DND-41 (cell line): ENCODE measurements around the gene MCC.

Experiments used
- CTCF ChIP-seq: IDR thresholded peaks from 2 replicates; pipeline ENCODE4 v1.5.1; 2012; ENCODE audit warnings: borderline replicate concordance, low read length, moderate library complexity, mild to moderate bottlenecking; ENCODE audit not compliant: poor library complexity, severe bottlenecking; ENCODE audit errors: extremely low read depth
- EZH2 ChIP-seq: IDR thresholded peaks from 3 replicates; pipeline ENCODE4 v1.6.1; 2012; ENCODE audit warnings: borderline replicate concordance, low read depth, mild to moderate bottlenecking, moderate library complexity, low read length, inconsistent platforms; ENCODE audit not compliant: severe bottlenecking

- TF ChIP-seq CTCF (no peak), EZH2 (no peak)
Measured at GRCh38 chr5:113109344-113109743, 378.9 kb downstream of the MCC start.
